T-helper 1 cell (primary cell): ENCODE measurements around the gene CST11.
"Not testable (repeated sequence)": the region's sequence is repeated elsewhere in the genome, so short reads cannot be mapped to it uniquely, and the experiment has no call there.

Experiments
- DNase-seq, 5 donors: peaks; one replicate each; pipeline ENCODE4 v3.0.0-alpha.2; 2012 to 2020
- total RNA-seq, 4 donors: gene quantifications; one replicate each; lab custom pipeline; 2026; lab: John Stamatoyannopoulos, UW

Gene CST11, protein sequence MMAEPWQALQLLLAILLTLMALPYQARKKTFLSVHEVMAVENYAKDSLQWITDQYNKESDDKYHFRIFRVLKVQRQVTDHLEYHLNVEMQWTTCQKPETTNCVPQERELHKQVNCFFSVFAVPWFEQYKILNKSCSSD
- 0 reads per million in 4 donors for total RNA-seq

DNA sequence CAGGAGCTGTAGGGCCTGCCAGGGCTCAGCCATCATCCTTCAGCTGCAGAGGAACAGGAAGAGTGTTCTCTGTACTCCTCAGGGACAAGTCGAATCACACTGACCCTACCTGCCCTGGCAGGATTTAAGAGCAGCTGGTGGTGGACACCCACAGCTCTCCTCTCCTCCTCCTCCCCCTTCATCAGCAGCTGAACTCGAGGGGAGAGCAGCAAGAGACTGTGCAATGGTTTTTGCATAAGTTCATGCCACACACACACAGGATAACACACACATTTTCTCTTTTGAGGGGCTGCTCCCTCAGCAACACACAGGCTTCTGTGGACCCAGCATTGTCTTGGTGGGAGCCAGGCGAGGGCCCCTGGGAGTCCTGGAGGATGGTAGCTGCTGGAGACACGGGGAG, at the start of gene CST11:
Gene CST11 (minus strand): TSS at position 101 of the 400 bp plus-strand sequence. CDS start 65 bp downstream, at position 36.
- DNase-seq = no peak

DNA sequence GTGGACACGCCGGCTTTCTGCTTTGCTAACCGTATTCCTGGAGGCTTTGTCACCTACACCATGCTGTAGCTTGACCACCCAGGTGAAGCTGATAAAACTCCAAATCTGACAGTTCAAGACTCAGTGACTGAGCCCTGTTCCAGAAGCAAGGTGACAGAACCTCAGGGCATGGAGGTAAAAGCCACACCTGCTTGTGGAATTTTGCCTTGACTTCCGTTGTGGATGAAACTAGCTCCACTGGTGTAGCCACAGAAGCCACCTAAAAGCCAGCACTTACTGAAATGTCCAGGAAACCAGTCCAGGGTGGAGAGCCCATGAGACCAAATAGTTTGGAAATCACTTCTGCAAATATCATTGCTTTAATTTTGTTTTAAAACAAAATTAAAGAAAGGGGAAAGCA, 49.2 kb upstream of the CST11 start:
- no peak for DNase-seq

DNA sequence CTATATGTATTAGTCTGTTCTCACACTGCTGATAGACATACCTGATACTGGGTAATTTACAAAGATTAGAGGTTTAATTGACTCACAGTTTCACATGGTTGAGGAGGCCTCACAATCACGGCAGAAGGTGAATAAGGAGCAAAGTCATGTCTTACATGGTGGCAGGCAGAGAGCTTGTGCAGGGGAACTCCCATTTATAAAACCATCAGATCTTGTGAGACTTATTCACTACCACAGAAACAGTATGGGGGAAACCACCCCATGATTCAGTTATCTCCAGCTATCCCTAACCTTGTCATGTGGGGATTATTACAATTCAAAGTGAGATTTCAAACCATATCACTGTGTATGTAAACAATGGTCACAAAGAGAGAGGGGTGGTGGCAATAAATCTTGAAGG, 44.9 kb upstream of the CST11 start:
- DNase-seq = no peak

DNA sequence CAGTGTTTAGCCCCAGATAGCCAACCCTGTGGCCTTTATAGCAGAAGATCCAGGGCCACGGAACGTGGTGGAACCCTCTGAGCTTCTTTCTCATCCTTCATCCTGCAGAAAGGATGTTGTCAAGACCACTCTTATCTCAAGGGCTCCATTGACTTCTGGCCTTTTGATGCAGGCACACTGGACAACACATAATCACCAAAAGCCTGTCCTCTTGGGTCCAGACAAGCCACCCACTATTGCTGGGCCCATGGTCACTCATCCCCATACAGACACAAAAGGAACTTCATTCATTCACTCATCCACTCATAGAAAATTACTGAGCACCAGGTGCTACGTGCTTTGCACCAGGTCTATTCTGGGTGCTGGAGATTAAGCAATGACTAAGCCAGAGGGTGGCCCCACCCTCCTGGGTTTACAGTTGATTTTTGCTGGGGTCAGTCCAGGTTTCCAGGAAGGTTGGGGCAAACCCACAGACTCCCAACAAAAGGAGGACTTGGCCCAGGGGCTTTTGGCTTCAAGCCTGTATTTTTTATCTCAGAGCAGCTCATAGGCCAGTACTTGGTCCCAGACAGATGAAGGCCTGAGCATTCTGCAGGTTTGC, 40.6 kb upstream of the CST11 start:
- no peak for DNase-seq

DNA sequence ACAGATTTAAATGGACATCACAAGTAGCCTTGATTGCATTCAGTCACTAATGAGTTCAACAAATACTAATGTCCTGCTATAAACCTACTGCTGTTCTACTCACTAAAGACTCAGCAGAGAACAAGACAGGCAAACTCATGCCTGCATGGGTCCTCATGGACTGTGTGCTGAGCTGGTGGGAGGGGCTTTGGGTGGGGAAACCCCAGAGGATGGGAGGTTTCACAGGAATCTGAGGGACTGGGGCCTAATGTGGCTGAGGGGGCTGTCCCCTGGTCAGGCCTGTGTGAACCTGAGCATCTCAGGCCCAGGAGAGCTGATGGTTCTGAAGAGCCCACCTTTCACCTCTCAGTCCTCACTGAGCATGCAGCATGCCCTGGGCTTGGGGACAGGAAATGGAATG, 39.6 kb upstream of the CST11 start:
- no peak for DNase-seq

DNA sequence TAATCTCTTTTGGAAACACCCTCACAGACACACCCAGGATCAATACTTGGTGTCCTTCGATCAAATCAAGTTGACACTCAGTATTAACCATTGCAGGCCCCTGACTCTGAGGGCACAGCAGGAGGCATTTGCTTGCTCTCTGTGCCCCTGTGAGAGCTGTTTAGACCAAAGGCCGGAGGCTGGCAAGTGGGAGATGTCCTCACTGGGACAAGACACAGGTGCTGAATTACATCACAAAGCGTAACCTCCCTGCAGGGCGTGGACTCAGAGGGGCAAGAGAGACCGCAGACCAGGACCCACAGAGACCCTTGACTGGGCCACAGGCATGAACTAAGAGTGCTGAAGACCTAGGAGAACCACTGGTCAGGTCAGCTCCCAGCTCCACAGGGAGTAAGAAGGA, 38.1 kb upstream of the CST11 start, which contains the start of gene CST8:
Gene CST8 (plus strand): TSS at position 301 of the 400 bp plus-strand sequence. CDS start 551 bp downstream, outside the sequence.
- no peak for DNase-seq

DNA sequence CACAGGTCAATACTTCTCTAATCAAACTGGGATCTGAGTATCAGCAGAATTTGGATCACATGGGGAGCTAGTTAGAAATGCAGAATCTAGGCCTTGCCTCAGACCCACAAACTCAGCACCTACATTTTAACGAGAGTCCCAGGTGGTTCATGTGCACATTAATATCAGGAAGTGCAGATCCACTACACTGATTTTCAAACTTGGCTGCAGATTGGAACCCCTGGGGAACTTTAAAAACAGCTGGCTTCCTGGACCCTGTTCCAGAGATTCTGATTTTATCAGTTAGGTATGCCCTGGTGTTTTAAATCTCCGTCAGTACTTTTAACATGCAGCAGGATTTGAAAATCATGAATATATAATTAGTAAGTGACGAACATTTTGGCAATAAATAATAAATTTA, 36.3 kb upstream of the CST11 start:
- no peak for DNase-seq

DNA sequence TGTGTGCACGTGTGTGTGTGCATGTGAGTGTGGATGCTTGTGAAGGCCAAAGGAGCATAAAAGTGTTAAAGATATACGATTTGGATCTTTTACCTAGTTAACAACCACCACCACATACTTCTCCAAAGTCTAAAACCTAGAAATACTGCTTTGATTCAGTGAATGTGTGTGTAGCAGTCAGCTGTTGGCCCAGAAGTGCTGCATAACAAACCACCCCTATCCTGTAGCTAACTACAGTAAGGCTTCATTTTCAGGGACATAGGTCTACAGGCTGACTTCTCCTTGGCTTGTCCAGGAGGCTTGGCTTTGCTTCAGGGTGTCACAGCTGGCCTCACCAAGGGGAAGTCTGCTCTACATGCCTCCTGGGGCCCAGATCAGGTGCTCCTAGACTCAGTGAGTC, 35.8 kb upstream of the CST11 start:
- DNase-seq = no peak

DNA sequence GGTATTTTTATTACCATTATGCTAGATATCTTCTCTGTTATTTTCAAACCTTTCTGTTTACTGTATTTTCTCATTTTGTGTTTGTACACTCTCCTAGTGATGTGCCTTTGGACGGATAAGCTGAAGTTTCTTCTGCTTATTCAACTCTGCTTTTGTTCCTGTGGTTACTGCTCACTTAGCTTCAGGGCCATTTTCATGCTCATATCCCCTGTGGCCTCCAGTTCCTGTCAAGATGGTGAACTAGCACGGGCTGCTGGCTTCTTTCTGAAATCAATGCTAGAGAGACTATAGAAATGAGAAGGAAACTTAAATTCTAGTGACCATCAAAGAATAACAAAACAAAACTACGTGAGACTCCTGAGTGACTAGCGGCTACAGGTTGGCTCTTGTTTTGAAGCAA, 31.4 kb upstream of the CST11 start:
- no peak for DNase-seq

DNA sequence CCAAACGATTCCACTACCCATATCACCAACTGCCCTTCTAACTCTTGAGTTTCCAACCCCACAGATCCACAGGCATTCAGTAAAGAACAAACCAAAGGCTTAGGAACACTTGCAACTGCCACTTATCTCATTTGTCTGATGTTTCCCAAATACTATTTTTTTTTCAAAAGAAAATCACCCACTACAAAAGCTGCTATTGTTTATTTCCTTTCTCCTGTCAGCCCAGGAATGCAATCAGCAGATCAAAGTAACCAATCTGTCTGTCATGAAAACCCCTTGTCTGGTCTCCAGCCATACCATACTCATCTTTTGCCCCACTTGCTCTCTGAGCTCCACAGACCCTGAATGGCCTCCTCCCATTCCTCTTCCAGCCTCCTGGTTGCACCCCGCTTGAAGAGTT, 29.5 kb upstream of the CST11 start:
- DNase-seq = no peak

DNA sequence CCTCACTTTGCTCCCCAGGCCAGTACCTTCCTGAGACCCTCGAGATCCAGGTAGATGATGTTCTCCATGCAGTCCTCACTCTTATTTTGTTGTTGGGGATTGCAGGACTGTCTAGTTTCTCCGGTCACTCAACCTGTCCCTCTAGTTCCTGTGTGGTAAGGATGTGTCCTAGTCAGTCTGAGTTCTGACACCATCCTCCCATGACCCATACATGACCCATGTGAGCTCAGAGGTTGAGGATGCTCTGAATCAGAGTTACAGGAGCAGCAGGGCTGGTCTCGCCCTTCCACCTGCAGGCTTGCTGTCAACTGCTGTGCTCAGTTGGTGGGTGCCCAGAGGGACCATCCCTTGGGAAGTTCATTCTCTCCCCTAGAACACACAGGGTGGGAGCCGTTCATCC, 26.4 kb upstream of the CST11 start:
- no peak for DNase-seq

DNA sequence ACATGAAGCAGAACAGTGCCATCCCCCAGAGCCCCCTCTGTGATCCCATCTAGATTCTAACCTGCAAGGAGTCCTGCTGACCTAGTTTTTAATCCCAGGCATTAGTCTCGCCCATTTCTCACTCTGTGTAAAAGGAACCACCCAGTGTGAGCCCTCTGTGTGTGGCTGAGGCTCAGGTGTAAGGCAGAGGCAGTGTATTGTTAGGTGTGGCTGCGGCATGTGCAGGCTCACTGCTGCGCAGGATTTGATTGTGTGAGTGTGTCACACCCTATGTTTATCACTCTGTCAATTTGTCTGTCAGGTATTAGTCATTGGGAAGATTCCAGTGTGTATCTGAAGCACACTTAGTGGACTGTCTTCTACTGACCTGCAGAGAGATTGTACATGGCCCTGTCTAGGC, 24.5 kb upstream of the CST11 start:
- no peak for DNase-seq

DNA sequence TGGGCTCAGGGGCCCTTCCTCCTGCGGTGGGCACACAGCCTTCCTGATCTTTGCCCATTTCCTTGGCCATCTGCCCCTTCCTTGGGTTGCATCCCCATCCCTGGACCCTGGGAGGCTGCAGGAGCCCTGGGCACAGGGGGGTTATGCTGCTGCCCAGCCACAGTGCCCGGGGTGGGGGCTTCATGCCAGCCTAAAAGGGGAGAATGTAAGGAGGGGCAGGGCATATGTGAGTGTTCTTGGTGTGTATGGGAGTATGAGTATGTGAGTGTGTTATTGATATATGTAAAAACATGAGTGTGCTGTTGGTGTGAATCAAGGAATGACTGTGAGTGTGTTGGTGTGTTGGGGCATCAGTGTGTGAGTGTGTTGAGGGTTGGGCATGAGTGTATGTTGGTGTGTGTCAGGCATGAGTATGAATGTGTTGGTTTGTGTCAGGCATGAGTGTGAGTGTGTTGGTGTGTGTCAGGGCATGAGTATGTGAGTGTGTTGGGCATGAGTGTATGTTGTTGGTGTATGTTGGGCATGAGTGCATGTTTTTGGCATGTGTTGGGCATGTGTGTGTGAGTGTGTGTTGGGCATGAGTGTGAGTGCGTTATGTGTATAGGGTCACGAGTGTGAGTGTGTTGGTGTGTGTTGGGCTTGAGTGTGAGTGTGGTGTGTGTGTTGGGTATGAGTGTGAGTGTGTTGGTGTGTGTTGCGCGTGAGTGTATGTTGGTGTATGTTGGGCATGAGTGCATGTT, 23.5 kb upstream of the CST11 start:
- no peak for DNase-seq

DNA sequence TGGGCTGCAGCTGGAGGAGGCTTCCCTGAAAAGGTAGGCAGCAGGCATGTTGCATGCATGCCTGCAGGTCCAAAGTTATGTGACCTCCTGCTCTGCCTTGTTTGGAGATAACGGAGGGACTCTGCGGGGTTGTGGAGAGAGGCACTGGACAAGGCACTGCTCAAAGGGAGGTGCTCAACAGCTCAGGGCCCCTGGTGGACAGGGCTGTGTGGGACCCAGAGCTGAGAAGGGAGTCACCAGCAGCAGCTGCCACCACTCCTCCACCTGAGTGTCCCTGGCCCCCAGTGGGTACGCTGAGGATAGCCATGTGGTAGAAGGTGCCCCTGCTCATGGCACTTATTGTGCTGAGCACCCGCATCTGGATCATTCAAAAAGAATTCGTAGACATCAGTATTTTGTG, 22.7 kb upstream of the CST11 start:
- no peak for DNase-seq

DNA sequence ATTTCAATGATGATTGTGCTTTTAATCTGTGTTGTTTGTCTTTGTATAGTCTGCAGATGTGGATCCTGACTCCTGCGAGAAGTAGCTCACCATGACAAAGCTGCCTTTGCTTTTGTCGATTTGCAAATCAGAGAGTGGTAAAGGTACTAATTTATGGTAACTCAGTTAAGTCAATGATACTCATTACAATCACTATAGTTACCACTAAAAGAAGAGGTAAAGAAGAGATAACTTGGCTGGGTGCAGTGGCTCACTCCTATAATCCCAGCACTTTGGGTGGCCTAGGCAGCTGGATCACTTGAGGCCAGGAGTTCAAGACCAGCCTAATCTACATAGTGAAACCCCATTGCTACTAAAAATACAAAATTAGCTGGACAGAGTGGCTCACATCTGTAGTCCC, 20.6 kb upstream of the CST11 start:
- DNase-seq = not testable (repeated sequence)

DNA sequence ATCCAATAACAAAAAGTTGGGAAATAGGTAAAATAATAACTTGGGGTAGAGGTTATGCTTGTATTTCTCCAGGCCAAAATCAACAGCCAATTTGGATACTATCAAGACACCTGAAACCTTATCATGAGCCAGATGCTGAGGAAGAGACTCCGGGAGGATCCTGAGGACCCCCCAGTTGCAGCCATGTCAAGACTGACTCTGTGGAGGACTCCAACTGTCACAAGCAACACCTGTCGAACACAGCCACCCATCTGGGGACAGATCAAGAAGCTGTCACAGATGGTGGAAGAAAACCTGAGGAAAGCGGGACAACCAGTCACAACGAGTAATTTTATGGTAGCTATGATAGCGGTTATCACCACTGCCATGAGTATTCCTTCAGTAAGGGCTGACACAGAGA, 19.6 kb upstream of the CST11 start:
- not testable (repeated sequence) for DNase-seq

DNA sequence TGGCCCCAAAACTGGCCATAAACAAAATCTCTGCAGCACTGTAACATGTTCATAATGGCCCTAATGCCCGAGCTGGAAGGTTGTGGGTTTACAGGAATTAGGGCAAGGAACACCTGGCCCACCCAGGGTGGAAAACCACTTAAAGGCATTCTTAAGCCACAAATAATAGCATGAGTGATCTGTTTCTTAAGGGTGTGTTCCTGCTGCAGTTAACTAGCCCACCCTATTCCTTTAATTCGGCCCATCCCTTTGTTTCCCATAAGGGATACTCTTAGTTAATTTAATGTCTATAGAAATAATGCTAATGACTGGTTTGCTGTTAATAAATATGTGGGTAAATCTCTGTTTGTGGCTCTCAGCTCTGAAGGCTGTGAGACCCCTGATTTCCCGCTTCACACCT, 14.3 kb upstream of the CST11 start:
- not testable (repeated sequence) for DNase-seq

DNA sequence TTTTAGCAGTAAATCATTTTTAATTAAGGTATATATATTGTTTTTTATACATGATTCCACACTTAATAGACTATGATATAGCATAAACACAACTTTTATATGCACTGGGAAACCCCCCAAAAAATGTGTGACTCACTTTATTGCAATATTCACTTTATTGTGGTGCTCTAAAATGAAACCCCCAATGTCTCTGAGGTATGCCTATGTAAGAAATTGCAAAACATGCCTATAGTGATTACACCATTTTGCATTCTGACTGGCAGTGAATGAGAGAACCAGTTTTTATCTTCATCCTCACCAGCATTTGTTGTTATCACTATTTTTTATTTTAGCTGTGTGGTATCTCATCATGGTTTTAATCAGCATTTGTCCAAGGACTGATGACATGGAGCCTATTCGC, 8.5 kb upstream of the CST11 start:
- DNase-seq = no peak

DNA sequence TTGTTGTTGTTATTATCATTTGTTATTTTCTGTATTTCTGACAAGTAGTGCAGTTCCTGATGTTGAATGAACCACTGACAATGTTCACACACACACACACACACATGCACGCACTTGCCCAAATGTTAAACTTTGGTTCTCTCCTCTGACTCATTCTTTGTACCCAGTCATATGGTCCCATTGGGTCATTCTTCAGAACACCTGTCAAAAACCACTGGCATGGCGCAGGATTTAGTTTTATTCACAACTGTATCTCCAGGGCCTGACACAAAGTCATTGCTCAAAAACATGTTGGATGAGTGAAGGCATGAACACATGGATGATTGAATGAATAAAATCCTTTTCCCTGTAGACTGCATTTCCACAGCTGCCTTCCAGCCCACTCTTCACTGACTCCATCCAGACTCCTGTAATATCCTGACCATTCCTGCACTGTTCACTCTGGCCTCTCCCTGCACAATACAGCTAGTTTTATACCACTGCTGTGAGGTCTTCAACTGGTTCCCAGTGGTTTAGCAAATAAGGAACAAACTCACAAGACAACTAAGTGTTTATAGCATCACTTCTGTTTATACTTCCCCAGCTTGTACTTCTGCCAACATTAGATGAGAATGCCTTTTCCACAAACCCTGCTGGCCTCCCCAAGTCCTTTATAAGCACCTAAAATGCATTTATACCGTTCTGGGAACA, 6.9 kb upstream of the CST11 start:
- no peak for DNase-seq

DNA sequence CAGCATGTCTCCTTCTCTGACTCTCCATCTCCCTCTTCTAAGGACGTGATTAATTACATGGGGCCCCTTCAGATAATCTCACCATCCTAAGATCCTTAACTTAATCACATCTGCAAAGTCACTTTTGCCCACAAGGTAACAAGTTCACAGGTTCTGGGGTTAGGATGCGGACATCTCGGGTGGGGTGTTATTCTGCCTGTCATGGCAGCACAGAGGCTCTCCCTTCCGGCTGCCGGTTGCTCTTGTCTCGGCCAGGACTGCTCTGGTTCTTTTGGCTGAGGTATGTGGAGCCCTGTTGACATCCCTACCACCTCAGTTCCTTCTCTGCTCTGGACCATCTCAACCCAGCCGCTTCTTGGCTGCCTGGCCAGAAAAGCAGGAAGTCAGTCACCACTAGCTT, 4.2 kb upstream of the CST11 start:
- DNase-seq = no peak

DNA sequence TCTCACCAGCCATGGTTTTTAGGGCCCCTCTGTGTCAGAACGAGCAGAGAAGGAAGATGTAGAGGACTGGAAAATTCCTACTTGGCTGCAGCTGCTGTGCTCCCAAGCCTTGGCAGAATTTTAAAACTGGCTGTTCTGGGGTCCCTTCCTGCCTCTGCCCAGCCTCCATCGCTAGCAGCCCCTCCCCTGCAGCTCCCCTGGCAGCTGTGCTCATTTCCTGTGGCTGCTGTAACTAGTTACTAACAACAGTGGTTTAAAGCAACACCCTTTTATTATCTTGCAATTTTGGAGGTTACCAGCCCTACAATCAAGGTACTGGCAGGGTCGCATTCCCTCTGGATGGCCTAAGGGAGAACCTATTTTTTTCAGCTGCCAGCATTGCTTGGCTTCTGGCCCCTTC, 3.7 kb upstream of the CST11 start:
- no peak for DNase-seq

DNA sequence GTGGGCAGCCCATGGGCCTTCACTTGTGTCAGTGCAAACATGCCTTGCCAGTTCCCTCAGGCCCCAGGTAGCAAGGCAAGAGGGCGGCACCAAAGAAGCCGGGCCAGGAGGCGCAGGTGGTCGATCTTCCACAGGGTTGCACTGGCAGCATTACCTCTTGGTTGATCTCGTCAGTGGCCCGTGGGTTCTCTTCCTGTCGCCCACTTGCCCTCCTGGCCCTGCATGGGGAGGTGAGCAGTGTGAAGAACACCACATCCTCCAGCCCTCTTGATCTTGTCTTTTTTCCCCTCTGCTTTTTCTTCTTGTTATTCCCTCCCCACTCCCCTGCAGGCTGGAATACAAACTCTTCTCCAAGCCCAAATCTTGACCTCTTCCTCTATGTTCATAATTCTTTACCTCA, 3.0 kb upstream of the CST11 start:
- no peak for DNase-seq

DNA sequence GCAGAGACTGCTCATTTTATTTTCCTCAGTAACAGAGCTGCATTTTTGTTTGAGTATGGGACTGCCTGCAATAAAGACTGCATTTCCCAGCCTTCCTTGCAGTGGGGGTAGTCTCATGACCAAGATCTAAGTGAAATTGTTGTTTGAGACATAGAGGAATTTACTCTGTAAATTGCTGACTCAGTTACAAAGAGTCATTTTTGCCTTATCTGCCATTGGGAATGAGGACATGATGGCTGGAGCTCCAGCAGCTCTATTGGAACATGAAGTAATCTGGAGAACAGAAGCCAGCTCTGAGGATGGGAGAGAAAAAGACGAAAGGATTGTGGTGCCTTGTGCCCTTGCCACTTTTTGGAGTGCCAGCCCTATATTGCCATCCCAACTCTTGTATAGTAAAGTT, 2.1 kb upstream of the CST11 start:
- DNase-seq = no peak
